ENCODE results near the gene ALG12.

The ALG12 gene

GRCh38 chr22:49917974-49918910 is at the start of gene ALG12, which contains the start of gene CRELD2:
Gene ALG12 (minus strand): TSS chr22:49918438. CDS start chr22:49913765, 4,673 bp downstream.
Gene CRELD2 (plus strand): TSS chr22:49918634. CDS start chr22:49918770, 136 bp downstream.
- TF ChIP-seq CTCF (IDR thresholded peaks at IDR 0.05; ENCODE audit: insufficient read depth, missing control alignments), result no peak
- no peak for FAIRE-seq
- peak; percentile 79 for DNase-seq (ENCODE audit: insufficient read length, low spot score)

- no peak for TF ChIP-seq CTCF (IDR thresholded peaks at IDR 0.05; ENCODE audit: insufficient read depth, missing control alignments)
- no peak for DNase-seq (ENCODE audit: insufficient read length, low spot score)
- FAIRE-seq, result no peak
These were observed 49.5 kb upstream of the ALG12 start for GRCh38 chr22:49967706-49968208.

GRCh38 chr22:49966774-49967705 is 48.8 kb upstream of the ALG12 start:
- no peak for DNase-seq (ENCODE audit: insufficient read length, low spot score)
- TF ChIP-seq CTCF (IDR thresholded peaks at IDR 0.05; ENCODE audit: insufficient read depth, missing control alignments), result no peak
- FAIRE-seq, result no peak

GRCh38 chr22:49966041-49966773 is 48.0 kb upstream of the ALG12 start:
- TF ChIP-seq CTCF (IDR thresholded peaks at IDR 0.05; ENCODE audit: insufficient read depth, missing control alignments), result no peak
- no peak for DNase-seq (ENCODE audit: insufficient read length, low spot score)
- FAIRE-seq, result no peak

GRCh38 chr22:49965091-49966040 is 47.1 kb upstream of the ALG12 start:
- DNase-seq (ENCODE audit: insufficient read length, low spot score) (no peak), FAIRE-seq (no peak)
- TF ChIP-seq CTCF (IDR thresholded peaks at IDR 0.05; ENCODE audit: insufficient read depth, missing control alignments), result no peak

Data from D721Med (cell line).